Activated CD8-positive, alpha-beta T cell treated with anti-CD3 and anti-CD28 coated beads for 36 hours (primary cell): ENCODE results near the gene NME7. TPM values are rescaled to one million over a fixed set of nuclear protein-coding genes. Genes with fewer than 3 reads are reported as not detected.
"Not testable (repeated sequence)": the region's sequence is repeated elsewhere in the genome, so short reads cannot be mapped to it uniquely, and the experiment has no call there.

Source experiments
- ATAC-seq: fragments of 200-7000 bp; cut with Tn5 transposase; one replicate; pipeline ENCODE4 v1.10.0; 2021; ENCODE audit warnings: mild to moderate bottlenecking, moderate library complexity
- CTCF ChIA-PET: fragments of 350-600 bp; sonication (Branson Sonifier 250); formaldehyde crosslinking; loops from one replicate; lab custom pipeline; 2021; ENCODE audit warnings: antibody characterized with exemption; lab: Charles Lee
- POLR2A ChIA-PET: fragments of 350-600 bp; sonication (Branson Sonifier 250); formaldehyde crosslinking; loops from one replicate; lab custom pipeline; 2021; ENCODE audit warnings: antibody characterized with exemption; lab: Charles Lee
- DNase-seq: peaks from one replicate; pipeline ENCODE4 v3.0.0-alpha.2; 2020
- H3K27ac Mint-ChIP-seq: one replicate; pipeline ENCODE4 v1.8.0; 2021; ENCODE audit warnings: mild to moderate bottlenecking, mixed read lengths
- H3K27me3 Mint-ChIP-seq: one replicate; pipeline ENCODE4 v1.8.0; 2021; ENCODE audit warnings: mixed read lengths
- H3K36me3 Mint-ChIP-seq: one replicate; pipeline ENCODE4 v1.8.0; 2021; ENCODE audit warnings: low read depth, mixed read lengths
- H3K4me1 Mint-ChIP-seq: one replicate; pipeline ENCODE4 v1.8.0; 2021; ENCODE audit warnings: low read depth, mixed read lengths
- H3K4me3 Mint-ChIP-seq: one replicate; pipeline ENCODE4 v1.8.0; 2021; ENCODE audit warnings: mild to moderate bottlenecking, moderate library complexity, mixed read lengths
- H3K9me3 Mint-ChIP-seq: one replicate; pipeline ENCODE4 v1.8.0; 2021; ENCODE audit warnings: mixed read lengths
- intact Hi-C: fragments of 100-400 bp; cut with micrococcal nuclease; formaldehyde crosslinking; loops from one replicate; pipeline ENCODE4 v1.10.0; 2022
- total RNA-seq, 2 experiments: library from RNA; stranded (reverse); gene quantifications; one replicate each; pipeline ENCODE4 v1.2.3, GENCODE V29; 2021
- TF ChIP-seq, protein P1 (sequence below): fragments of 200-600 bp; IDR thresholded peaks from one replicate; pipeline ENCODE4 v1.8.0; 2022; ENCODE audit warnings: antibody characterized with exemption, mild to moderate bottlenecking

Gene NME7
- total RNA-seq, 2 experiments from 2014 or later, result 15.3 to 17.4 TPM

DNA sequence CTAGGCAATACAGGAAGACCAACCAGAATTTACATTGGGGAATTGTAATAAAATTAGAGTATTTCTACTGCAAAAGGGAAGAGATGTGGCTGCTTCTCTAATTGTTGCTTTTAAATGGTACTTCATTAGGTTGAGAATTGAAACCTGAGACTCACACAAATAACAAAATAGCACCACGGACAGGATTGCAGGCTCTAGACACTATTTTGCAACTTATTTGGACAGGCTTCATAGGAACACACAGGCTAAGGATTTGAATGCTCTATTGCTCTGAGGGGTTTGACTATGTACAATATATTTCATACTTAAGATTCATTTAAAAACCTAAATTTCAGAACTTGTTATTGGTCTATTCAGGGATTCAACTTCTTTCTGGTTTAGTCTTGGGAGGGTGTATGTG lies 181.5 kb downstream of the NME7 start:
- Mint-ChIP-seq H3K4me3 (no peak overlapping the region), H3K9me3 (no peaks in the 10 kb centered on the region), H3K27me3 (no peaks in the 10 kb centered on the region), H3K4me1 (no peaks in the 10 kb centered on the region), H3K27ac (no peak overlapping the region), H3K36me3 (no peaks in the 10 kb centered on the region)
- ChIA-PET POLR2A (no interaction called here), CTCF (no interaction called here)
- intact Hi-C loops, result no loop called here
- TF ChIP-seq, protein P1, sequence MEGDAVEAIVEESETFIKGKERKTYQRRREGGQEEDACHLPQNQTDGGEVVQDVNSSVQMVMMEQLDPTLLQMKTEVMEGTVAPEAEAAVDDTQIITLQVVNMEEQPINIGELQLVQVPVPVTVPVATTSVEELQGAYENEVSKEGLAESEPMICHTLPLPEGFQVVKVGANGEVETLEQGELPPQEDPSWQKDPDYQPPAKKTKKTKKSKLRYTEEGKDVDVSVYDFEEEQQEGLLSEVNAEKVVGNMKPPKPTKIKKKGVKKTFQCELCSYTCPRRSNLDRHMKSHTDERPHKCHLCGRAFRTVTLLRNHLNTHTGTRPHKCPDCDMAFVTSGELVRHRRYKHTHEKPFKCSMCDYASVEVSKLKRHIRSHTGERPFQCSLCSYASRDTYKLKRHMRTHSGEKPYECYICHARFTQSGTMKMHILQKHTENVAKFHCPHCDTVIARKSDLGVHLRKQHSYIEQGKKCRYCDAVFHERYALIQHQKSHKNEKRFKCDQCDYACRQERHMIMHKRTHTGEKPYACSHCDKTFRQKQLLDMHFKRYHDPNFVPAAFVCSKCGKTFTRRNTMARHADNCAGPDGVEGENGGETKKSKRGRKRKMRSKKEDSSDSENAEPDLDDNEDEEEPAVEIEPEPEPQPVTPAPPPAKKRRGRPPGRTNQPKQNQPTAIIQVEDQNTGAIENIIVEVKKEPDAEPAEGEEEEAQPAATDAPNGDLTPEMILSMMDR, result no peak
- ATAC-seq (no peak), DNase-seq (no peak)

DNA sequence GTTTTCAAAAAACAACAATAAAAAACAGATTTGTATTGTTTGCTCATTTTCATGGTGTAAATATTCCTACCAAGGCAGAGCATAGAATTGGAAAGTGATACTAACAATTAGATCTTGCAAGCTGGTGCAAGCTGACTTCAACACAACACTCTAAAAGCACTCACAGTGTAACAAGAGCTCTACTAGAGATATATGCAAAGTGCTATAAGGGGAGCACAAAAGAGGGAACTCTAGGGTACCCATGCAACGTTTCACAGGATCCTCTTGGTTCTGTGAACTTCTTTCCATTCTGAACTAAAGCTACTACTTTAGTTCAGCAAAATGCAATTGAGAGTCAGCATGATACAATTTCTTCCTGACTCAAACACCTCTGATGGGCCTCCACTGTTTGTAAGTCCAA lies 182.8 kb downstream of the NME7 start:
- CTCF ChIA-PET, result no interaction called here
- POLR2A ChIA-PET, result no interaction called here

DNA sequence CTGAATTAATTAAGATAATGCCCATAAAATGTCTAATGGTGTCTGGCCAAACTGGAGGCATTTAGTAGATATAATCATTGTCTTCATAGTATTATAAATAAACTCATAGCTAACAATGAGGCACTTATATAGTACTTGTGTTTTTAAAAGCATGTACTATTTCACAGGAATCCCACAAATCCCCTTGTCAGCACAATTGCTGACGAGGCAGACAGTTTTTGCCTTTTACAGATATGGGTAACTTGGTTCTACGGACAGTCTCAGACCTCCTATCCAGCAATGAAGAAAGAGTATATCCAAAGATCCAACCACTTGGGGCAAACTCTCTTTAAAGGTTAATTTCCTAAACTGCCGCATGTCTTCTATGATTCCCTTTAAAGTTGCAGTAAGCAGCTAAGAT lies 187.4 kb downstream of the NME7 start:
- POLR2A ChIA-PET, result no interaction called here

More for the DNA sequence above, 182.8 kb downstream of the NME7 start:
- intact Hi-C loops, result no loop called here
- no peaks in the 10 kb centered on the region for H3K4me1 Mint-ChIP-seq
- H3K4me3 Mint-ChIP-seq, result no peak overlapping the region
- no peaks in the 10 kb centered on the region for H3K9me3 Mint-ChIP-seq
- H3K27me3 Mint-ChIP-seq, result no peaks in the 10 kb centered on the region
- H3K36me3 Mint-ChIP-seq, result no peaks in the 10 kb centered on the region
- no peak overlapping the region for H3K27ac Mint-ChIP-seq
- ATAC-seq, result no peak
- DNase-seq, result no peak
- TF ChIP-seq, protein P1, result no peak

DNA sequence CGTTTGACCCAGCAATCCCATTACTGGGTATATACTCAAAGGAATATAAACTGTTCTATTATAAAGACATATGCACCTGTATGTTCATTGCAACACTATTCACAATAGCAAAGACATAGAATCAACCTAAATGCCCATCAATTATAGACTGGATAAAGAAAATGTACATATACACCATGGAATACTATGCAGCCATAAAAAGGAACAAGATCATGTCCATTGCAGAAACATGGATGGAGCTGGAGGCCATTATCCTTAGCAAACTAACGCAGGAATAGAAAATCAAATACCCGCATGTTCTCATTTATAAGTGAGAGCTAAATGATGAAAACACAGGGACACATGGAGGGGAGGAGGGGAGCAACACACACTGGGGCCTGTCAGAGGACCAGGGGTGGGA lies 188.2 kb downstream of the NME7 start:
- ATAC-seq, H3K9me3 Mint-ChIP-seq, H3K4me1 Mint-ChIP-seq, H3K27me3 Mint-ChIP-seq, intact Hi-C loops, DNase-seq, H3K27ac Mint-ChIP-seq, CTCF ChIA-PET, H3K4me3 Mint-ChIP-seq, H3K36me3 Mint-ChIP-seq, POLR2A ChIA-PET: not testable (repeated sequence)

More for the DNA sequence above, 187.4 kb downstream of the NME7 start:
- peaks cover 3% of the 10 kb centered on the region for H3K36me3 Mint-ChIP-seq
- TF ChIP-seq, protein P1, result no peak
- ATAC-seq (no peak), DNase-seq (no peak)
- CTCF ChIA-PET, result interaction anchor here (0.6 kb wide), 1 partner anchor 431 kb away, joined by 3 read pairs; no protein-coding TSS in a partner anchor
- no peaks in the 10 kb centered on the region for H3K9me3 Mint-ChIP-seq
- H3K4me3 Mint-ChIP-seq, result no peak overlapping the region
- intact Hi-C loops, result no loop called here
- no peaks in the 10 kb centered on the region for H3K4me1 Mint-ChIP-seq
- H3K27ac Mint-ChIP-seq, result no peak overlapping the region
- H3K27me3 Mint-ChIP-seq, result no peaks in the 10 kb centered on the region

DNA sequence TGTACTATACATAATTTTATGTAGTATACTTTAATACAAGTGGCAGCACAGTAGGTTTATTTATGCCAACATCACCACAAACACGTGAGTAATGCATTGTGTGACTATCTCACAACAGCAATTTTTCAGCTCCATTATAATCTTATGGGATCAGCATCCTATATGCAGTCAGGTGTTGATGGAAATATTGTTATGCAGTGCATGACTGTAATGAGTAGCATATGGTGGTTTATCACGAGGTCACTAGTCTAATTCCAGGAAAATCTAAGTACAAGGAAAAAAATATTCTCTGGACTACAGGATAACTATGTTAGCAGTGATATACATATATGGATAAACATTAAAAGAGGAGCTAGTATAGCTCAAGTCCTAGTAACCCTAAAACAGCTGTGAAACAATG lies 192.1 kb downstream of the NME7 start:
- H3K27ac Mint-ChIP-seq, result no peak overlapping the region
- H3K9me3 Mint-ChIP-seq, result no peaks in the 10 kb centered on the region
- ATAC-seq, result no peak
- intact Hi-C loops, result no loop called here
- ChIA-PET CTCF (no interaction called here), POLR2A (no interaction called here)
- DNase-seq, result no peak
- H3K36me3 Mint-ChIP-seq, result peaks cover 3% of the 10 kb centered on the region
- H3K27me3 Mint-ChIP-seq, result no peaks in the 10 kb centered on the region
- no peak overlapping the region for H3K4me3 Mint-ChIP-seq
- TF ChIP-seq, protein P1, result no peak
- H3K4me1 Mint-ChIP-seq, result no peaks in the 10 kb centered on the region

DNA sequence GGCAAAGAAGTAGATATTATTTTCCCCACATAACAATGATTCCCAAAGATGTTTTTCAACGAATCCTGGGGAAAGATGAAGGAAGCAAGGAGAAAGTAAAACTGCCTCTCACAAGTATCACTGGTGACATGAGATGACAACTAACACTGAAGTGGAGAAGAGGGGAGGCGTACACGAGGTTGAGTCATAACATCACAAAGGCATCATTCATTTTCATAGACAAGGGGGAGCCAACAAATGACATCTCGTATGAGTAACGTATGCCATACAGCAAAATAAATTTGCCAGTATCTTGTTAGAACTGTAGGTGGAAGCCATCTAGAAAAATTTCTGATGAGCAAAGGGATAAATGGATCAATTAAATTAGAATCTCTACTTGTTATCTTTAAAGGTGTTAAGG lies 204.5 kb downstream of the NME7 start:
- peaks cover 6% of the 10 kb centered on the region for H3K4me1 Mint-ChIP-seq
- intact Hi-C loops, result no loop called here
- ATAC-seq (peak; percentile 74), DNase-seq (peak; percentile 13)
- no peaks in the 10 kb centered on the region for H3K36me3 Mint-ChIP-seq
- POLR2A ChIA-PET, result no interaction called here
- H3K9me3 Mint-ChIP-seq, result no peaks in the 10 kb centered on the region
- H3K4me3 Mint-ChIP-seq, result no peak overlapping the region
- H3K27me3 Mint-ChIP-seq, result no peaks in the 10 kb centered on the region
- CTCF ChIA-PET, result no interaction called here
- H3K27ac Mint-ChIP-seq, result no peak overlapping the region
- TF ChIP-seq, protein P1, result no peak
